Measurements from ENCODE around the gene CLEC3B. TPM values are rescaled to one million over a fixed set of nuclear protein-coding genes. Genes with fewer than 3 reads are reported as not detected.

CLEC3B gene
- total RNA-seq, 1 donor from 2014 or later, result not detected

DNA sequence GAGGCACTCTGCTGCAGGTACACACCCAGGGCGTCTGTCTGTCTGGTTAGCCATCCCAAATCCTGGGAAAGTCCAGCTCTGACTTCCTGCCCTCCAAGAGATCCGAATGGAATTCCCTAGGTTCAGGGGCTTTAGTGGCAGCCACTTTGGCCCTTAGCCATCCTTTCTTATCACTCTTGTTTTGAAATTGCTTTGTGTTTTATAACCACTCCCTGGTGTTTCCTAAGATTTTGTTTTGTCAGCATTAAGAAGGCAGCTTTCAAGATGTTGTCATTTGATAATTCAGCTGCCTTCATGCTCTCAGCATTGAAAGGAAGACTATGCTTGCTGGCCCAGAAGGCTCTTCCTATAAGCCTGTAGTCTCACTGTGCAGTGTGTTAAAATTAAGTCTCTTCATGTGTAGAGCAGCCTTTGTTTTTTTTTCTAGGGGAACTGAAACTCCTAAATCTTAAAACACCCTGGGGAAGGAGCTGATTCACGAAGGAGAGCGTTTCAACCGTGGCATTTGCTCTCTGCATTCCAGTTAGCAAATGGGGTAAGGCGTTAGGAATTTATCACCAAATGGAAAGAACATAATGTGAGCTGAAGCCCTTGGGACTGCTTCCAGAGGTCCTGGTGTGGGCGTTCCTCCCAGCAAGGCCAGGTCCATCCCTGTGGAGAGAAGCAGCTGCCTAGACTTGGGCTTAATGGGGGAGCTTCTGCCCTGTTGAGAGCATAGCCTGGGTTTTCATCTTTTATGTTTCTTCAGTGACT lies 14.2 kb upstream of the CLEC3B start:
- no peaks in the 10 kb centered on the region for H3K27me3 ChIP-seq (ENCODE audit: control insufficient read depth, insufficient read depth, low read length)
- H3K4me3 ChIP-seq (ENCODE audit: low read depth, low read length), result no peak overlapping the region
- FAIRE-seq, result no peak
- peak; percentile 39 for DNase-seq (ENCODE audit: low read depth)
- peaks cover 4% of the 10 kb centered on the region for H3K36me3 ChIP-seq (ENCODE audit: control insufficient read depth, insufficient read depth, low read length)
- TF ChIP-seq, protein P1, sequence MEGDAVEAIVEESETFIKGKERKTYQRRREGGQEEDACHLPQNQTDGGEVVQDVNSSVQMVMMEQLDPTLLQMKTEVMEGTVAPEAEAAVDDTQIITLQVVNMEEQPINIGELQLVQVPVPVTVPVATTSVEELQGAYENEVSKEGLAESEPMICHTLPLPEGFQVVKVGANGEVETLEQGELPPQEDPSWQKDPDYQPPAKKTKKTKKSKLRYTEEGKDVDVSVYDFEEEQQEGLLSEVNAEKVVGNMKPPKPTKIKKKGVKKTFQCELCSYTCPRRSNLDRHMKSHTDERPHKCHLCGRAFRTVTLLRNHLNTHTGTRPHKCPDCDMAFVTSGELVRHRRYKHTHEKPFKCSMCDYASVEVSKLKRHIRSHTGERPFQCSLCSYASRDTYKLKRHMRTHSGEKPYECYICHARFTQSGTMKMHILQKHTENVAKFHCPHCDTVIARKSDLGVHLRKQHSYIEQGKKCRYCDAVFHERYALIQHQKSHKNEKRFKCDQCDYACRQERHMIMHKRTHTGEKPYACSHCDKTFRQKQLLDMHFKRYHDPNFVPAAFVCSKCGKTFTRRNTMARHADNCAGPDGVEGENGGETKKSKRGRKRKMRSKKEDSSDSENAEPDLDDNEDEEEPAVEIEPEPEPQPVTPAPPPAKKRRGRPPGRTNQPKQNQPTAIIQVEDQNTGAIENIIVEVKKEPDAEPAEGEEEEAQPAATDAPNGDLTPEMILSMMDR (IDR thresholded peaks at IDR 0.05; ENCODE audit: insufficient read depth, low read length, severe bottlenecking), result no peak

DNA sequence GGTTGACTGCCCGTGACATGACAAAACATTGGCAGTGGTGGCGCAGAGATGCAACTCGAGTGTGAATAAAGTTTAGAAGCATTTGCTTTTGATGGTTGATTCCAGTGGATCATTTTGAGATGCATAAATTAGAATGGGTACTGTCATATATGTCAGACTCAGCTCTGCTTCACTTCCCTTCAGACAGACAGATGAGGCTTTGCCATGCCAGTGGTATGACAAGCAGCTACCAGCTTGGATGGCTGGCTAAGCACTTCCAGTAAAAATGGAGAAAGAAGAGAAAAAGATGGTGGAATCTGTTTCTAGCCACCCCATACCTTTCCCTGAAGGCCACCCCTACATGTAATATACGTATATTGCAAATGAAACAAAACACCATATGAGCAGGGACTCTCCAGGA lies 13.5 kb upstream of the CLEC3B start:
- DNase-seq (ENCODE audit: low read depth), result no peak
- no peak overlapping the region for H3K4me3 ChIP-seq (ENCODE audit: low read depth, low read length)
- TF ChIP-seq, protein P1 (IDR thresholded peaks at IDR 0.05; ENCODE audit: insufficient read depth, low read length, severe bottlenecking), result no peak
- H3K36me3 ChIP-seq (ENCODE audit: control insufficient read depth, insufficient read depth, low read length), result peaks cover 2% of the 10 kb centered on the region
- no peak for FAIRE-seq
- H3K27me3 ChIP-seq (ENCODE audit: control insufficient read depth, insufficient read depth, low read length), result no peaks in the 10 kb centered on the region

DNA sequence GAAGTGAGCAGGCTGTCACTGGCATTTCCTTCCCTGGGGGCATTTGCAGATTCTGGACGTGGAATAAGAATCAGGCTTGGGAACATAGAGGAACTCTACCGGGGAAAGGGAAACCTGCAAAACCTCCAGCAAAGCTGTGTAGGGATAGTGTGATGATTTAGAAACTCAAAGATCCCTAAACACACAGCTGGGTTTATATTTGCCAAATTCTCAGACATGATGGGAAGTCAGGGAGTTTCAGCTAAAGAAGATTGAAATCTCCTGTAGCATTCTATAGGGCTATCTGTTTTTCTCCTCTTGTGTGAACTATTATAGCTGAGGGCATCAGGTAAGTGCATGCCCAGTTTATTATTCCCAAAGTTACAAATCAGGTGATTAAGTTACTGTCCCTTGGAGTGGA lies 9.2 kb upstream of the CLEC3B start:
- Histone ChIP-seq H3K27me3 (ENCODE audit: control insufficient read depth, insufficient read depth, low read length) (no peaks in the 10 kb centered on the region), H3K4me3 (ENCODE audit: low read depth, low read length) (no peak overlapping the region), H3K36me3 (ENCODE audit: control insufficient read depth, insufficient read depth, low read length) (no peaks in the 10 kb centered on the region)
- DNase-seq (ENCODE audit: low read depth) (no peak), FAIRE-seq (no peak)
- TF ChIP-seq, protein P1 (IDR thresholded peaks at IDR 0.05; ENCODE audit: insufficient read depth, low read length, severe bottlenecking), result no peak

DNA sequence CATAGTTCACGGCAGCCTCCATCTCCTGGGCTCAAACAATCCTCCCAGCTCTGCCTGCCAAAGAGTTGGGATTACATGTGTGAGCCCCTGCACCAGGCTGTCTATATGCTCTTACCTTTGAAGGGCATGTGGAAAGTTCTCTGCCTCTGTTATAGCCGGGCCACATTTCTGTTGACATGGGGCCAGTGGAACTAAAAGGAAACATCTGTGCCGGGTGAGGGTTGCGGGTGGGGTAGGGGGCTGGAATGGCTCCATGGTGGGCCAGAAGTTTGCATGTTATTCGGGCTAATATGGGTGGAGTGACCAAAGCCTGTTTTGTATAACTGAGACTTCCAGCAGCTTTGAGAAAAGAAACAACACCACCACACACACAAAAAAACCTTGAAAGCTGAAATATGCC lies 8.3 kb upstream of the CLEC3B start:
- DNase-seq (ENCODE audit: low read depth) (no peak), FAIRE-seq (no peak)
- Histone ChIP-seq H3K27me3 (ENCODE audit: control insufficient read depth, insufficient read depth, low read length) (no peaks in the 10 kb centered on the region), H3K36me3 (ENCODE audit: control insufficient read depth, insufficient read depth, low read length) (no peaks in the 10 kb centered on the region), H3K4me3 (ENCODE audit: low read depth, low read length) (no peak overlapping the region)
- TF ChIP-seq, protein P1 (IDR thresholded peaks at IDR 0.05; ENCODE audit: insufficient read depth, low read length, severe bottlenecking), result no peak

DNA sequence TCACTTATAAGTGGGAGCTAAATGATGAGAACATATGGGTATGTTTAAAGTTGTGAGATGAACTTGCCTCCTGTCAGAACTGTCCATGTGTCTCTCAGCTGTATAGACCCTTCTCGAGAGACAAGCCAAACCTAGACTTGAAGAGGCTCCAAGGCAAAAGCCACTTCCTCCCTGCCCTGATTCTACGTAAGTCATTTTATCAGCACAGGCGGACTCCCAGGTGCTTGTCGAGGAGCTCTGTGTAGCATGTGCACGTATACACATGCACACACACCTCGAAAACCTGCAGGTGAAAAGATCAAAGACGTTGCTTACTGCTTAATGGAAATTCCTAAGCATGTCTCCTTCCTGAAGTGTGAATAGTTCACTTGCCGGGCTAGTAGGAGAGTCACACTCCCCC lies 5.6 kb upstream of the CLEC3B start:
- Histone ChIP-seq H3K36me3 (ENCODE audit: control insufficient read depth, insufficient read depth, low read length) (no peaks in the 10 kb centered on the region), H3K27me3 (ENCODE audit: control insufficient read depth, insufficient read depth, low read length) (no peaks in the 10 kb centered on the region), H3K4me3 (ENCODE audit: low read depth, low read length) (no peak overlapping the region)
- FAIRE-seq, result no peak
- TF ChIP-seq, protein P1 (IDR thresholded peaks at IDR 0.05; ENCODE audit: insufficient read depth, low read length, severe bottlenecking), result no peak
- no peak for DNase-seq (ENCODE audit: low read depth)
